Activated CD4-positive, alpha-beta T cell treated with anti-CD3 and anti-CD28 coated beads, Interleukin-2, amount 10 ng/mL, durations not matched to agents 7 days and 5 days (primary cell): ENCODE measurements around the gene CPPED1. TPM values are rescaled to one million over a fixed set of nuclear protein-coding genes. Genes with fewer than 3 reads are reported as not detected.
A peak's percentile ranks its signal among the peaks of the same experiment; 100 is the strongest.
"Not testable (repeated sequence)": the region's sequence is repeated elsewhere in the genome, so short reads cannot be mapped to it uniquely, and the experiment has no call there.

Source experiments
- CTCF ChIA-PET: fragments of 350-600 bp; sonication (Branson Sonifier 250); formaldehyde crosslinking; loops from one replicate; lab custom pipeline; 2021; ENCODE audit warnings: antibody characterized with exemption; lab: Charles Lee
- POLR2A ChIA-PET: fragments of 350-600 bp; sonication (Branson Sonifier 250); formaldehyde crosslinking; loops from one replicate; lab custom pipeline; 2021; ENCODE audit warnings: antibody characterized with exemption; lab: Charles Lee
- DNase-seq: peaks from one replicate; pipeline ENCODE4 v3.0.0-alpha.2; 2020
- H3K27ac Mint-ChIP-seq: one replicate; pipeline ENCODE4 v1.8.0; 2021; ENCODE audit warnings: mild to moderate bottlenecking, moderate library complexity, mixed read lengths
- H3K27me3 Mint-ChIP-seq: one replicate; pipeline ENCODE4 v1.8.0; 2021; ENCODE audit warnings: mixed read lengths
- H3K36me3 Mint-ChIP-seq: one replicate; pipeline ENCODE4 v1.8.0; 2021; ENCODE audit warnings: low read depth, mixed read lengths
- H3K4me1 Mint-ChIP-seq: one replicate; pipeline ENCODE4 v1.8.0; 2021; ENCODE audit warnings: mixed read lengths
- H3K4me3 Mint-ChIP-seq: one replicate; pipeline ENCODE4 v1.8.0; 2021; ENCODE audit warnings: mild to moderate bottlenecking, moderate library complexity, mixed read lengths
- H3K9me3 Mint-ChIP-seq: one replicate; pipeline ENCODE4 v1.8.0; 2021; ENCODE audit warnings: mixed read lengths
- total RNA-seq, 2 experiments: library from RNA; stranded (reverse); gene quantifications; one replicate each; pipeline ENCODE4 v1.2.3, GENCODE V29; 2021

CPPED1 gene
- total RNA-seq, 2 experiments from 2014 or later, result 15.7 to 17.1 TPM

DNA sequence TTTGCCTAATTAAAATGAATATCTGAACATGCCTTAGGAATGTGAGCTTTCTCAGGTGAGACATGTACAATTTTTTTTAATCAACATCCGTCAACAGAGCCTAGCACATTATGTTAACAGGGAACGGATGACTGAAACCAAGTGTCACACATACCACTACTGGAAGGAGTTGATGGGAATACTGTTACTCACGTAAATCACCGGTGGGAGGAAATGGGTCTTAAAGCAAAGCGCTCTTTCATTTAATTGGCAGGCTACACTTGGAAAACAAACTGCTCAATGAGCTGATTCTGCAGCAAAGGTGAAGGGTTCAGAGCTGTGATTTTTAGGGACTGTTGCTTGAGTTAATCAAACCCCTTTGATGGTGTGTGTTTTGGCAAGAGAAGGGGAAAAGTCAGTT, 4.8 kb downstream of the CPPED1 start:
- Mint-ChIP-seq H3K9me3 (no peaks in the 10 kb centered on the region), H3K4me3 (no peak overlapping the region), H3K4me1 (peaks cover 30% of the 10 kb centered on the region), H3K36me3 (peaks cover 16% of the 10 kb centered on the region), H3K27ac (no peak overlapping the region), H3K27me3 (no peaks in the 10 kb centered on the region)
- POLR2A ChIA-PET, result no interaction called here
- no peak for DNase-seq
- CTCF ChIA-PET, result interaction anchor here (0.6 to 1.5 kb wide), 4 partner anchors 10 to 782 kb away, joined by 3 to 5 read pairs (median 3); no protein-coding TSS in a partner anchor

DNA sequence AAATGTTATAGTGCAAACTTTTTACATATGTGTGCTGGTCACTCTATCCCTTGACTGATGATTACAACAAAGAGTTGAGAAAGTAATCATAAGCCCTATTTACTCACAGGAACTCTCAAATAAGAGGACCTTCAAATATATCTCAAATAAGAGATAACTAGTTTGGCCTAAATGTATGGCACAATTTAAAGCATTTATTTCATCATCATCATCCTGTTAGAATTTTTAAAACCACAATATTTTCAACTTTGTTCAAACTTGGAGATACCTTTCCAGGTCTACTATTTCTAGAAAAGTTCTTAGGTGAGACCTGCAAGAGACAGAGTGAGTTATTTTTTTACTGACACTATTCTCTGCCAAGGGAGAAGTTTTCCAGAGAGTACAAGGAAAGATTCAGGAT, 5.5 kb downstream of the CPPED1 start:
- H3K27ac Mint-ChIP-seq, result no peak overlapping the region
- H3K4me3 Mint-ChIP-seq, result no peak overlapping the region
- H3K36me3 Mint-ChIP-seq, result peaks cover 17% of the 10 kb centered on the region
- peaks cover 28% of the 10 kb centered on the region for H3K4me1 Mint-ChIP-seq
- peaks cover under 1% of the 10 kb centered on the region for H3K9me3 Mint-ChIP-seq
- DNase-seq, result no peak
- no peaks in the 10 kb centered on the region for H3K27me3 Mint-ChIP-seq
- ChIA-PET CTCF (interaction anchor here (1.7 kb wide), 1 partner anchor 13 kb away, joined by 4 read pairs; no protein-coding TSS in a partner anchor), POLR2A (no interaction called here)

DNA sequence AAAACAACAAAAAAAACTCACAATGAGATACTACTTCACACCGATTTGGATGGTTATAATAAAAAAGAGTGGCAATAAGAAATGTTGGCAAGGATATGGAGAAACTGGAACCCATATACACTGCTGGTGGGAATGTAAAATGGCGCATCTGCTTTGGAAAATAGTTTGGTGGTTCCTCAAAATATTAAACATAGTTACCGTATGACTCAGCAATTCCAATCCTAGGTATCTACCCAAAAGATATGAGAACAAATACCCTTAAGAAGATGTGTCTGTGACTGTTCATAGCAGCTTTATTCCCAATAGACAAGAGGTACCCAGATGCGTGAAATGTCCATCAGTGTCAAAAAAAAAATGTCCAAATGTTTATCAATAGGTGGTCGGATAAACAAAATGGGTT, 7.2 kb downstream of the CPPED1 start:
- no peak overlapping the region for H3K4me3 Mint-ChIP-seq
- ChIA-PET CTCF (interaction anchor here (0.7 kb wide), 1 partner anchor 101 kb away, joined by 5 read pairs; no protein-coding TSS in a partner anchor), POLR2A (no interaction called here)
- no peak for DNase-seq
- H3K4me1 Mint-ChIP-seq, result peaks cover 11% of the 10 kb centered on the region
- no peak overlapping the region for H3K27ac Mint-ChIP-seq
- no peaks in the 10 kb centered on the region for H3K27me3 Mint-ChIP-seq
- H3K36me3 Mint-ChIP-seq, result peaks cover 18% of the 10 kb centered on the region
- H3K9me3 Mint-ChIP-seq, result peaks cover 8% of the 10 kb centered on the region

DNA sequence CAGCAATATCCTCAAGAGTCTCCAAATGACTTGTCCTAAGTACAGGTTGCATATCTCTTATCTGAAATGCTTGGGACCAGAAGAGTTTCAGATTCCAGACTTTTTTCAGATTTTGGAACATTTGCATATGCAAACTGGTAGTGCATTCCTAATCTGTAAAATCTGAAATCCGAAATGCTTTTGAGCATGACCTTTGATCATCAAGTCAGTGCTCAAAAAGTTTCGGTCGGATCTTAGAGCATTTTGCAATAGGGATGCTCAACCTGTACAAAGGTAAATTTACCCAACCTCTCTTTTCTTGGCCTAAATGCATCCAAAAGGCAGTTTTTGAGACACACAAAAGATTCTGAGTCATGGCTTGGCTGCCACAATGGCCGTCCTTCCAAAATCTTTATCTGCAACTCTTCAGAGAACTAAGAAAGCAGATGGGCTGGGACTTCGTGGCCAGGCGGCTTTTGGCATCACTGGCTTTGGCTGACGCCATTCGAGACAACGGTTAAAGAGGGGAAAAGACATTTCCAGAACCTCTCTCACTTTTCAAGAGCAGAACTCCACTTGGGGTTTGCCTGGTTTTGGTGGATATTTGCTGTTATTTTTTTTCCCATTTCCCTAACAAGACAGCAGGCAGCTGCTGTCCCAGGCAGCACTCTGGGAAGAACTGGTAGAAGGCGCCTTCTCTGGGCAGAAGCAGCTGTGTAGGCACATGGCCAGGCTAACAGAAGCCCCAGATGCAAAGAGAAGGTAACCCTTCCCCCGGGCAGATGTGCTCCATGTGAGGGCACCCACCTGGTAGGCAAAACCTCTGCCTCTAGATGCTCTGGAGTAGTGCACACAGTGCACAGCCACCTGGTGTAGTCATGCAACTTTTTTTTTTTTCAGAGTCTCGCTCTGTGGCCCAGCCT, 8.9 kb downstream of the CPPED1 start:
- Mint-ChIP-seq H3K4me3 (no peak overlapping the region), H3K36me3 (peaks cover 21% of the 10 kb centered on the region), H3K4me1 (peaks cover 3% of the 10 kb centered on the region), H3K9me3 (peaks cover 8% of the 10 kb centered on the region), H3K27ac (no peak overlapping the region), H3K27me3 (no peaks in the 10 kb centered on the region)
- ChIA-PET CTCF (interaction anchor here (1.1 kb wide), 1 partner anchor 10 kb away, joined by 3 read pairs; no protein-coding TSS in a partner anchor), POLR2A (no interaction called here)
- no peak for DNase-seq

DNA sequence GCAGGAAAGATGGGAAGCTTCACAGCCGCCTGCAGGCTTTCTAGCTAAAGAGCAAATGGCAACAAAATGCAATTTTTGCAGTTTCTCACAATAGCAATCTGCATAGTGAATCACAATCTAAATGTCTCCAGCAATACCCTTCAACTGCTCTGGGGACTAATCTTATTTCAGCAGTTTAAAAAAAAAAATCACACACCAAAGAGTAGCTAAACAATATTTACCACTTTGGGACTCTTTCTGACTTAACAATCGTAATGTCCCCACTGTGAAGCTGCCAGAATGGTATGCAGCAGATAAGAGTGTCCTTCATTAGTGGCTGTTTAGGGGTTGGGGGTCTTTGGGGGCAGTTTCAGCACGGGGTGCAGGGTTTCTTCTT, 9.8 kb downstream of the CPPED1 start:
- Mint-ChIP-seq H3K36me3 (peaks cover 27% of the 10 kb centered on the region), H3K27ac (no peak overlapping the region), H3K4me3 (no peak overlapping the region), H3K27me3 (no peaks in the 10 kb centered on the region), H3K4me1 (peaks cover 2% of the 10 kb centered on the region), H3K9me3 (peaks cover 8% of the 10 kb centered on the region)
- ChIA-PET POLR2A (no interaction called here), CTCF (no interaction called here)
- DNase-seq, result no peak

DNA sequence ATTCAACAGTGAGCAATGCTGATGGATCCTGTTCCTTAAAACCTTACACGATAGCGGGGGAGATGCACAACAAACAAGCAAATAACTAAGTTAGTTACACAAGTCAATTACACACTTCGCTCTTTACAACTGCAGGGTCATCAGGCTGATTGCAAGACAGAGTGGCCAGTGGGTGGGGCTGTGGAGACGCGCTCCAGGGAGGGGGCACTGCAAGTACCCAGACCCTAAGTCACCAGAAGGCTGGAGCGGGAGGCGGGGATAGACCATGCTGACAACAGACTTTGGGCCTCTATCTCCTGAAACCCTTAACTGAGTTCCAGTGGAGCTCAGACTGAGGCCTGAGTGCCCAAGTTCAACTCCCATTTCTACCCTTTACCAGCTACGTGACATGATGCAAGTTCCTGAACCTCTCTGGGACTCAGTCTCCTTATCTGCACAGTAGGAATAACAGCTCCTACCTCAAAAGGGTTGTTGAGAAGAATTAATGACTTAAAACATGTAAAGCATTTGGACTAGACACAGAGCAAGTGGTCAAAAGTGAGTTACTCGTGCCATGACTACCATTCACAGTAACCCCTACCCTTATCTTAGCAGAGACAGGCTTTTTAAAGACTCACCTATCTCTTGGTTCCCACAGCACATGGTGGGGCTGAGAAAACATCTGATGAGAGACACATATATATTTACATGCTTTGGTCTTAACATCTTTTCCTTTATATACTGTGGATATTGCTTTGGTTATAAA, 10.4 kb downstream of the CPPED1 start:
- Mint-ChIP-seq H3K4me1 (no peaks in the 10 kb centered on the region), H3K9me3 (peaks cover 9% of the 10 kb centered on the region), H3K27me3 (no peaks in the 10 kb centered on the region), H3K27ac (no peak overlapping the region), H3K4me3 (no peak overlapping the region), H3K36me3 (peaks cover 30% of the 10 kb centered on the region)
- ChIA-PET POLR2A (no interaction called here), CTCF (no interaction called here)
- no peak for DNase-seq

DNA sequence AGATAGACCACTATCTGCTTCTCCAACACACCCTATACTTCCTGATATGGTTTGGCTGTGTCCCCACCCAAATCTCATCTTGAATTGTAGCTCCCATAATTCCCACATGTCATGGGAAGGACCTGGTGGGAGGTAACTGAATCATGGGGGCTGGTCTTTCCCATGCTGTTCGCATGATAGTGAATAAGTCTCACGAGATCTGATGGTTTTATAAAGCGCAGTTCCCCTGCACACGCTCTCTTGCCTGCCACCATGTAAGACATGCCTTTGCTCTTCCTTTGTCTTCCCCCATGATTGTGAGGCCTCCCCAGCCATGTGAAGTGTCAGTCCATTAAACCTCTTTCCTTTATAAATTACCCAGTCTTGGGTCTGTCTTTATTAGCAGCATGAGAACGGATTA, 11.2 kb downstream of the CPPED1 start:
- DNase-seq, H3K27me3 Mint-ChIP-seq, POLR2A ChIA-PET, H3K4me1 Mint-ChIP-seq, H3K27ac Mint-ChIP-seq, H3K4me3 Mint-ChIP-seq: not testable (repeated sequence)
- Mint-ChIP-seq H3K36me3 (peaks cover 35% of the 10 kb centered on the region), H3K9me3 (peaks cover 14% of the 10 kb centered on the region)
- CTCF ChIA-PET, result interaction anchor here (0.6 kb wide), 1 partner anchor 15 kb away, joined by 3 read pairs; no protein-coding TSS in a partner anchor

DNA sequence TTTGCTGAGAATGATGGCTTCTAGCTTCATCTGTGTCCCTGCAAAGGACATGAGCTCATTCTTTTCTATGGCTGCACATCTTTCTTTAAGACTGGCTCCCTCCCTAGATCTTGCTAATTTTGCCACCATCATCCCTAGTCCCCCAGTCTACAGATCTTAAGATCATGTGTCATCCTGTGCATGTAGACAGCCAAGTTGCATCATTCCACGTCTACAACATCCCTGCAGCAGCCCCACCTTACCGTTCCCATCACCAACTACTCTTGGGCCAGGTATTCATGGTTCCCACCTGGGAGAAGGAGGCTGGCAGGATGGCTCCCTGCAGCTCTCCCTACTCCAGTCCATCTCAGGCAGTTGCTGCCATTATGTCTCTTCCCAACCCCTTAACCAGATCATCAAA, 12.3 kb downstream of the CPPED1 start:
- H3K4me1 Mint-ChIP-seq, result no peaks in the 10 kb centered on the region
- no peak overlapping the region for H3K4me3 Mint-ChIP-seq
- POLR2A ChIA-PET, result no interaction called here
- H3K27ac Mint-ChIP-seq, result no peak overlapping the region
- CTCF ChIA-PET, result interaction anchor here (0.6 kb wide), 1 partner anchor 47 kb away, joined by 3 read pairs; no protein-coding TSS in a partner anchor
- no peaks in the 10 kb centered on the region for H3K27me3 Mint-ChIP-seq
- DNase-seq, result no peak
- H3K36me3 Mint-ChIP-seq, result peaks cover 36% of the 10 kb centered on the region
- H3K9me3 Mint-ChIP-seq, result peaks cover 16% of the 10 kb centered on the region

DNA sequence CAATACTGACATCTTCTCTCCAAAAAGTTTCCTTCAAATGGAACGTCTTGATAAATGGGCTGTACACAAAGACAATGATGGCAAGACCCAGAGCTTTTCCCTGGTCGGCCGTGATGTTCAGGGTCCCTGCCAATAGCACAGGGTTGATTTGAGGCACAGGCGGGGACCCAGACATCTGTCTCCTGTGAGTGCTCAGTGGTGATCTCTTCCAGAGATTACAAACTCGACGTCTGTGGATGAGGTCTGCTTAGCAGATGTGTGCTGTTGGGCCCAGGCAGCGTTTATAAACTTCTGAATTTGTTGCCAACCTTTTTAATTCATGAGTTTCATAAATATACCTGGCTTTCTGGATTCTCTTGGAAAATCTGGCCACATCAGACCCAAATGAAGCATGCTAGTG, 14.9 kb downstream of the CPPED1 start:
- H3K4me1 Mint-ChIP-seq, result no peaks in the 10 kb centered on the region
- peaks cover 38% of the 10 kb centered on the region for H3K36me3 Mint-ChIP-seq
- peaks cover 20% of the 10 kb centered on the region for H3K9me3 Mint-ChIP-seq
- ChIA-PET CTCF (interaction anchor here (0.8 to 1.9 kb wide), 3 partner anchors 11 to 20 kb away, joined by 3 to 8 read pairs (median 5); no protein-coding TSS in a partner anchor), POLR2A (no interaction called here)
- no peaks in the 10 kb centered on the region for H3K27me3 Mint-ChIP-seq
- H3K4me3 Mint-ChIP-seq, result no peak overlapping the region
- DNase-seq, result no peak
- H3K27ac Mint-ChIP-seq, result no peak overlapping the region

DNA sequence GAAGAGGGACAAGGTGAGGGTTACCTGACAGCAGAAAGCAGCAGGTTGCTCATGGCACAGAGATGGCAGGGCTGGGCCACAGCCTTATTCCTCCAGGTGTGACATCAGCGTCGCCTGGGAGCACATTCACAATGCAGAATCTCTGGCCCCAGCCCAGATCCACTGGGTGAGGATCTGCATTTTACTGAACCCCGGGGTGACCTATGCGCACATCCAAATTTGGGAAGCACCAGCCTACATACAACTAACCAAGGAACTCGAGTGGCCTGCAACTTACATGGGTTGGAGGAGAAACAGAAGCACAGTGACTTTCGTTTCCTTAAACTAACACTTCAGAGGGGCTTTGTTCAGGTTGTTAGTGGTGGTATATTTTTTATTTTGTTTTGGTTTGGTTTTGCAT, 17.6 kb downstream of the CPPED1 start:
- Mint-ChIP-seq H3K27me3 (no peaks in the 10 kb centered on the region), H3K36me3 (peaks cover 30% of the 10 kb centered on the region)
- CTCF ChIA-PET, result interaction anchor here (0.6 to 1.3 kb wide), 3 partner anchors 12 to 311 kb away, joined by 3 to 4 read pairs (median 4); no protein-coding TSS in a partner anchor

DNA sequence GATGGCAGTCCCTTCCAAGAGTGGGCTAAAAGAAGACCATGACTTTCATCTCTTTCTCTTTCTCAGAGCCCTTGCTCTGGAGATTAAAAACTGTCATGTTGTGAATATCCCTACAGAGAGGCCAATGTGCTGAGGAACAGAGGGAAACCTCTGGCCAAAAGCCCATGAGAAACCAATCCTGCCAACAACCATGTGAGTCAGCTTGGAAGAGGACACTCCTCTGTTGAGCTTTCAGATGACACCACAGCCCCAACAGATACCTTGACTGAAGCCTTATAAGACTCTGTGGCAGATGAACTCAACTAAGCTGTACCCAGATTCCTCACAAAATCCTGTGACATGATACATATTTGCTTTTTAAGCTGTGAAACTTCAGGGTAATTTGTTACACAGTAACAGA, 19.6 kb downstream of the CPPED1 start:
- no peak for DNase-seq
- Mint-ChIP-seq H3K9me3 (peaks cover 15% of the 10 kb centered on the region), H3K27ac (no peak overlapping the region), H3K36me3 (peaks cover 39% of the 10 kb centered on the region), H3K27me3 (no peaks in the 10 kb centered on the region), H3K4me1 (peaks cover 9% of the 10 kb centered on the region), H3K4me3 (no peak overlapping the region)
- CTCF ChIA-PET, result interaction anchor here (0.7 to 1.2 kb wide), 2 partner anchors 15 to 26 kb away, joined by 3 read pairs; no protein-coding TSS in a partner anchor
- POLR2A ChIA-PET, result no interaction called here

More for the DNA sequence above, 17.6 kb downstream of the CPPED1 start:
- H3K4me3 Mint-ChIP-seq, result no peak overlapping the region
- DNase-seq, result no peak
- H3K27ac Mint-ChIP-seq, result no peak overlapping the region
- peaks cover 9% of the 10 kb centered on the region for H3K4me1 Mint-ChIP-seq
- POLR2A ChIA-PET, result no interaction called here
- H3K9me3 Mint-ChIP-seq, result peaks cover 15% of the 10 kb centered on the region

DNA sequence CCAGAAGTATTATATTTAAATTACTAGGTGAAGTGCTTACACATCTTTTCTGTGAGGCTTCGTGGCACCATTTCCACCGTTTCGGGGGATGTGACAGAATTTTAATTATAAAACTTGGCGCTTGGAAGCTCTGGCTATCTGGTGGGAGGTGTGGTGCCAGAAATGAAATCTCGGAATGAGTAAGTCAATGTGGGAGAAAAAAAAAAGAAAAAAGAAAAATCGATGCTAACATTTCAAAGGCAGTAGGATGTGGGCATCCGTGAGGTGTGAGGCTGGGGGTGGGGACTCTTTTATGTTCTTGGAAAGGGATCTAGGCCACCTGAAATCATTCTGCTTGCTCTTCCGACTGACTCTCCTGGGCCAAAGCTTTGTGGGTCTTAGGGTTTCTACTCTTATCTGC, 21.9 kb downstream of the CPPED1 start:
- Mint-ChIP-seq H3K27me3 (no peaks in the 10 kb centered on the region), H3K9me3 (peaks cover 7% of the 10 kb centered on the region), H3K27ac (peak overlapping the region; percentile 65), H3K4me3 (peak overlapping the region; percentile 15), H3K4me1 (peaks cover 9% of the 10 kb centered on the region), H3K36me3 (peaks cover 42% of the 10 kb centered on the region)
- ChIA-PET POLR2A (interaction anchor here (0.6 kb wide), 1 partner anchor 48 kb away, joined by 4 read pairs; no protein-coding TSS in a partner anchor), CTCF (interaction anchor here (0.6 to 0.7 kb wide), 2 partner anchors 17 to 35 kb away, joined by 3 to 5 read pairs; no protein-coding TSS in a partner anchor)
- peak; percentile 19 for DNase-seq
